ENCODE data around the gene ZDBF2.
A peak's percentile ranks its signal among the peaks of the same experiment; 100 is the strongest.
"Not testable (repeated sequence)": the region's sequence is repeated elsewhere in the genome, so short reads cannot be mapped to it uniquely, and the experiment has no call there.

ZDBF2 gene

GRCh38 chr2:206336861-206337260 is 62.4 kb downstream of the ZDBF2 start:
- DNase-seq, result peak; percentile 51

DNA sequence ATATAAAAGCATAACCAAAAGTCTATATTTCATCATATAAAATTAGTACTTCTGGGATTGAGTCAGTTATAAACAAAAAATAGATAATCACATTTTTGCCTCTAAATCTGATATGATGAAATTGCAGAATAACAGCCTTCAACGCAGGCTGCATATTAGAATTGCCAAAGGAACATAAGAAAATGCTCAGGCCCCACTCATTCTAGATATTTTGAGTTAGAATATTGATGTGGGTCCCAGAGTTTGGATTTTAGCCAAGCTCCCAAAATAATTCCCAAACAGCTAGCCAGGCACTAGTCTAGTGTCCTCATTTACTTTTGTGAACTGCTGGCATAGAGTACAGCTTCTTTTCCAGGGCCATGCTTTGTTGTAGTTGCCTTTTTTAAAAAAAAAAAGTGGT is 63.5 kb downstream of the ZDBF2 start:
- DNase-seq, result no peak

- DNase-seq, result no peak
Measured at GRCh38 chr2:206341396-206341795, 66.9 kb downstream of the ZDBF2 start.

DNA sequence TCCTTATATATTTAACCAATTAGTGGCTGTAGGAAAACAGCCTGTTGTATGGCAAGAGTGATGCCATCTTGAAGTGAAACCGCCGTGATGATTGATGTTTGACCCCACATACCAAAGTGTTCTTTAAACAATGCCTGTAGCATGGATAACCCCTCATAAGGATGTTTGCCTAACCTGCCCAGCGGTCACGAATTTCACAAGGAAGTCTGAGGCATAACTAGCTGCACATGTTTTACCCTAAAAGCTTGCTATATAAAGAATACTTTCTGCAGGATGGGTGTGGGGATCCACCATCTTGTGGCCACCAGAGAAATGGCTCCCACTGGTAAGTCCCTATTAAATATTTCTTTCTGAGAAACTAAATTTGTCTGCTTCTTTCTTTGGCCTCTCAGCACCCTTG is 68.7 kb downstream of the ZDBF2 start:
- DNase-seq, result no peak

GRCh38 chr2:206343816-206344215 is 69.4 kb downstream of the ZDBF2 start:
- peak; percentile 51 for DNase-seq

- no peak for DNase-seq
Measured at GRCh38 chr2:206345606-206346005, 71.1 kb downstream of the ZDBF2 start.

DNA sequence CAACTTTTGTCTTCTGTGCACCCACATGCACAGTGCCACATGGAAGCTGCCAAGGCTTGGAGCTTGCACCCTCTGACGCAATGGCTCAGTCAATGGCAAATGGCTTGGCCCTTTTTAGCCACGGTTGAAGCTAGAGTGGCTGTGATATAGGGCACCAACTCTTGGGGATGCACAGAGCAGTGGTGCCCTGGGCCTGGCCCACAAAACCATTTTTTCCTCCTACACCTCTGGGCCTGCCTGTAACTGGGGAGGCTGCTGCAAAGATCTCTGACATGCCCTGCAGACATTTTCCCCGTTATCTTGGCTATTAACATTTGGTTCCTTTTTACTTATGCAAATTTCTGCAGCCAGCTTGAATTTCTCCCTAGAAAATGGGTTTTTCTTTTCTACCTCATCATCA is 74.9 kb downstream of the ZDBF2 start:
- no peak for DNase-seq

GRCh38 chr2:206352571-206352970 is 78.1 kb downstream of the ZDBF2 start:
- no peak for DNase-seq

- peak; percentile 25 for DNase-seq
Measured at GRCh38 chr2:206353685-206354084, 79.2 kb downstream of the ZDBF2 start.

DNA sequence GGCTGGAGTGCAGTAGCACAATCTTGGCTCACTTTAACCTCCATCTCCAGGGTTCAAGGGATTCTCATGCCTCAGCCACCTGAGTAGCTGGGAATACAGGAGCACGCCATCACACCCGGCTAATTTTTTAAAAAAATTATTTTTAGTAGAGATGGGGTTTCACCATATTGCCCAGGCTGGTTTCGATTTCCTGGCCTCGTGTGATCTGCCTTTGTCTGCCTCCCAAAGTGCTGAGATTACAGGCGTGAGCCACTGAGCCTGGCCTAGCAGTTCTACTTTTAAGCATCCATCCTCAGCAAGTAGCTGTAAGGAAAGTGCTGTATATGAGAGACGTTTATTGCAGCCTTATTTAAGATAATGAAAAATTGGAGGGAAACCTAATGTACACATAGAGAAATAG is 79.7 kb downstream of the ZDBF2 start:
- DNase-seq, result no peak

DNA sequence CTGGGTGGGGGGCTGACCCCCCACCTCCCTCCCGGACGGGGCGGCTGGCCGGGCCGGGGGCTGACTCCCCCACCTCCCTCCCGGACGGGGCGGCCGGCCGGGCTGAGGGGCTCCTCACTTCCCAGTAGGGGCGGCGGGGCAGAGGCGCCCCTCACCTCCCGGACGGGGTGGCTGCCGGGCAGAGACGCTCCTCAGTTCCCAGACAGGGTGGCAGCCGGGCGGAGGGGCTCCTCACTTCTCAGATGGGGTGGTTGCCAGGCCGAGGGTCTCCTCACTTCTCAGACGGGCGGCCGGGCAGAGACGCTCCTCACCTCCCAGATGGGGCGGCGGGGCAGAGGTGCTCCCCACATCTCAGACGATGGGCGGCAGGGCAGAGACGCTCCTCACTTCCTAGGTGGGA is 82.4 kb downstream of the ZDBF2 start:
- not testable (repeated sequence) for DNase-seq

DNA sequence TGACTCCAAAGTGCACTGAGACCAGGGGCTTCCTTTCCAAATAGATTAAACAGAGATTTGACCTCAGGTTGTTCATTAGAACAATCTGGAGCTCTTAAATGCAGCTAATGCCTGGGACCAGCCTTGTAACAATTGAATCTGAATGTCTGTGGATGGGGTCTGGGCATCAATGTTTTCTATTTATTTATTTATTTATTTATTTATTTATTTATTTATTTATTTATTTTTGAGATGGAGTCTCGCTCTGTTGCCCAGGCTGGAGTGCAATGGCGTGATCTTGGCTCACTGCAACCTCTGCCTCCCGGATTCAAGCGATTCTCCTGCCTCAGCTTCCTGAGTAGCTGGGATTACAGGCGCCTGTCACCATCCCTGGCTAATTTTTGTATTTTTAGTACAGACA is 86.4 kb downstream of the ZDBF2 start:
- not testable (repeated sequence) for DNase-seq

DNA sequence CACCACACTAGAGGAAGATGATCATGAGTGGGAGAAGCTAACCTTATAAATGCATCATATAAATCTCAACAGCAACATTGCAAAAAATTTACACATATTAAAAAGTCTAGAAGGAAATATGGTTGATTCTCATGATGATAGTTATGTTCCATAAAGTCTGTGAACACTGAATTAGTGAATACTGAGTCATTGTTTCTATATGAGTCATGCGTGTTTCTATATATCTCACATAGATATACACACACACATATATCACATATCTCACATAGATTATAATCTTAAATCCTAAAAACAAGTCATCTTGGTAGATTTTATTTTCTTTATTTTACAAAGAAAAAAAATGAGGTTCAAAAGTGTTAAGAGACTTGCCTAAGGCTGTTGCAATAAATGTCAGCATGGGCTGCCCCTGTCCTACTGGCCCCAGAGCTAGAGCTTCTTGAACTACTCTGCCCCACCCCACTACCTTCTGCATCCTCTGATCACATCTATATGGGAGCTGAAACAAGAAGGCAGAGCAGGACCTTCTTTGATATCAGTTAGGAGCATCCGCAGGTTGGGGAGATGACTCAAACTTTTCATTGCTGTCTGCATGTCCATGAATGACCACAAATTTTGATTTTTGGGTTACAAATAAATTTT is 87.1 kb downstream of the ZDBF2 start:
- no peak for DNase-seq
